Activated CD8-positive, alpha-beta memory T cell treated with anti-CD3 and anti-CD28 coated beads for 48 hours (primary cell): ENCODE measurements around the gene PRLH.

Experiments used
- DNase-seq, 3 experiments: peaks; one replicate each; pipeline ENCODE4 v3.0.0-alpha.2; 2020; ENCODE audit warnings: low read depth in 2 of 3, low spot score in 2 of 3

PRLH gene

DNA sequence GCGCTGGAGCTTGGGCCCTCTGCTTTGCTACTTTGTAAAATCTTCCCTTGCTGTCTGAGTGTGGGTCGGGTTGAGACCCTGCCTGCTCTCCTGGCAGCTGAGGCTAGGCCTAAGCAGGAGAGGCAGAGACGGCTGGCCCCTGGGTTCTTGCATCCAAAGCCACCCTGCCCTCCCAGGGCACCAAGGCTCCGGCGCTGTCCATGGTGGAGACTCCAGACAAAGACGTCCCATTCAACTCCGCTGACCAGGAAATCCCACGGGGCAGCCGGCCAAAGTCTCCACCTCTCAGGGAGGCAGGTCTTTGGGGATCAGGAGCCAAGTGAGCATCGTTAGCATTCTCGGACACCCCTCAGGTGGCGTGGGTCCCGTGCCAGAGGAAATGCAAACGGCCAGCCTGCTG, 2.6 kb upstream of the PRLH start:
- no peak for DNase-seq

DNA sequence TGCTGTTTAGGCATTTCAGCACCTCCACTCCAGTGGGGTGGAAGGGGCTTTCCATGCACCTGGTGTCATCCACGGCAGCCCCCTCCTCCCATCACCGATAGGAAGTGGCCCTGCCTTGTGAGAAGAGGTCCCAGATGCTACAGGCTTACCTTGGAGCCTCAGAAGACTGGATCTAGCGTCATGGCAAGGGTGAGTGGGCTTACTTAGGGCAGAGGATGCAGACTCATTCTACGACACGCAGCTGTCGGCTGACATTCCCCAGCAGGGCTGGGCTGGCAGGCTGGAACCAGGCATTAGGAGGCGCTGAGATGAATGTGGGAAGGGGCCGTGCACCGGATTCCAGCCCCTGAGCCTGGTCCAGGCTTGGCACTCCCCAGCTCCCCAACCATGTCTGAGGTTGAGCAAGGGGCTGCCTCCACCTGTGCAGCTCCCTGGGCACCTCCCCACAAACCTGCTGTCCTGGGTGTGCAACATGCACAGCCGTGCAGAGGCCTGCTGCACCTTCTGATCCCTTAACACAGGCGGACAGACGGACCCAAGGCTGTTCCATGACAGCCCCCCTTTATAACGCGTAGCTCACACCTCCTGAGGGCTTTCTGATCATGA, 1.7 kb upstream of the PRLH start:
- DNase-seq = no peak

DNA sequence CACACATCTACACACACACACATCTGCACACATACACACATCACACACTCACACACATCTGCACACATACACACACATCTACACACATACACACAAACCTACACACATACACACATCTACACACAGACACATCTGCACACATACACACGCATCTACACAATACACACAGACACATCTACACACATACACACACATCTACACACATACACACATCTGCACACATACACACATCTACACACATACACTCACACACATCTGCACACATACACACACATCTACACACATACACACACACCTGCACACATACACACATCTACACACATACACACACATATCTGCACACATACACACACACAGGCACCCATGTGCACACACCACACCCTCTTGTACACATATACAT, 400 bp upstream of the PRLH start:
- DNase-seq = no peak

DNA sequence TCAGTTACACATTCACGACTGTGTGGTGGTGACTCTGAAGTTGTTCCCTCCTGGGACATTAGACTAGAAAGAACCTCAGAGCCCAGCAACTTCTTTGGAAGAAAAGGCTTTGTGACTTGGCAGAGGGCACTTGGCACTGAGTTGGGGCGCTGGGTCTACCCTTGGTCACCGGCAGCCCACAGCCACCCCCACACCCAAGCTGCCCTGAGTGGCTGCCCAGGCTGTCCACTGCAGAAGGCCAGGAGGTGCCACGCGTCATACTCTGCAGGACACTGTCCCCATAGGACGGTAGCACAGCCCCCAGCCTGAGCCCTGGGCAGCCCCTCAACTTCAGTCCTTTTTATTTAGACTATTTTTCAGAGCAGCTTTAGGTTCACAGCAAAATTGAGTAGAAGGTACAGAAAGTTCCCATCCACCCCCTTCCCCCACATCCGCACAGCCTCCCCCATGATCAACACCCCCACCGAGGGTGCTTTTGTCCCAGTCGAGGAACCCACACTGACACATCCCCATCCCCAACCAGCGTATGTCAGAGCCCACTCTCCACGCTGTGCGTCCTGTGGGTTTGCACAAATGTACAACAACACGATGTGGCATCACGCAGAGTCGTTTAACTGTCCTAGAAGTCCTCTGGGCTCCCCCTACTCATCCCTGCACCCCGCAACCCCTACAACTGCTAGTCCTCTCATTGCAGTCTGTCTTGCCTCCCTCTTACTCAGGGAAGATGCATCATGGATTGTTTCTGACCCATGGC, 1.1 kb downstream of the PRLH start:
- DNase-seq = no peak

DNA sequence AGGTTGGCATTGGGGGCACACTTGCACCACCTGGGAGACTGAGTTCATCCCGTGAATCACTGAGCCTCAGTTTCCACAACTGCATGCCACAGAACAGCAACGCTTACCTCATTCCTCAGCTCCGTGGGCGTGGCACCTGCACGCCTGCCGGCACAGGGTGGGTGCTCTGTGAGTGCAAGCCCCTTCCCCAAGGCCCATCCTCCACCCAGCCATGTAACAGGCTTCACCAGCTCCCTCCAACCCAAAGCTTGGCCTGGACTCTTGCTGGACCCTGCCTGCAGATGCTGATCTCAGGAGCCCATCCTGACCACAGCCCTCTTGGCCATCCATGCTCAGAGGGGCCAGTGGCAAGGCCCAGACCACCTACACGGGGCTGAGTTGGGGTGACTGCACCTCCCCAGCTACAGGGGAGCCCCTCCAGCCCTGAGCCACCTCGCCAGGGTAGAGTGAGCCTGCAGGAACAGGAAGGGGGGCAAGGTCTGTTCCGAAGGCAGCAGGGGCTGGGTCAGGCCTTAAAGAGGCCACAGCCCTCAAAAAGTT, 1.8 kb downstream of the PRLH start:
- no peak for DNase-seq

DNA sequence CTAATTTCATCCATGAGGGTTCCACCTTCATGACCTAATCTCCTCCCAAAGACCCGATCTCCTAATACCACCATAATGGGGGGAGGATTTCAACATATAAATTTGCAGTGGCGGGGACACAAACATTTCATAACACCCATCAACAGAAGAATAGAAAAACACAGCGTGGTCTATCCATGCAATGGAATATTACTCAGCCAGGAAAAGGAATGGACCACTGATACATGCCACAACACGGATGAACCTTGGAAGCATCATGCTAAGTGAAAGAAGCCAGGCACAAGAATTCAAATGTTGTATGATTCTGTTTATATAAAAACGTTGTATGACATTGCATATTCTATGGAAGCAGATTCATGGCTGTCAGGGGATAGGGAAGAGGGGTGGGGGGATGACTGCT, 2.7 kb downstream of the PRLH start:
- DNase-seq = no peak

DNA sequence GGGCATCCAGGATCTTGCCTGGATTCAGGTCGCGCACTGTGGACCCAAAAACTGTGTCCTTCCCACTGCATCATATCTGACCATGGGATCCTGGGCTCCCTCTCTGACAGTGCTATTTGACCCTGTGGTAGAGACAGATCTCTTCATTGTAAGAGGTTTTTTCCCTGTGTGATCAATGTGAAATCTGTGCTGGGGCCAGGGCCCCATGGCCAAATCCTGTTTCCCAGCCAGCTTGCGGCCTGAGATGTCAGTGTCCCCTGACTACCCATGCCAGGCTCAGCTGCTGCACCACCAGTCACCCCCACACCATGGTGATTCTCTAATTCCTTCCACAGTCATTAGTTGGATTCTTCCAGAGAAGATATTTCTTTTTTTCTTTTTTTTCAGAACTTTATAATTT, 3.5 kb downstream of the PRLH start:
- DNase-seq = no peak

DNA sequence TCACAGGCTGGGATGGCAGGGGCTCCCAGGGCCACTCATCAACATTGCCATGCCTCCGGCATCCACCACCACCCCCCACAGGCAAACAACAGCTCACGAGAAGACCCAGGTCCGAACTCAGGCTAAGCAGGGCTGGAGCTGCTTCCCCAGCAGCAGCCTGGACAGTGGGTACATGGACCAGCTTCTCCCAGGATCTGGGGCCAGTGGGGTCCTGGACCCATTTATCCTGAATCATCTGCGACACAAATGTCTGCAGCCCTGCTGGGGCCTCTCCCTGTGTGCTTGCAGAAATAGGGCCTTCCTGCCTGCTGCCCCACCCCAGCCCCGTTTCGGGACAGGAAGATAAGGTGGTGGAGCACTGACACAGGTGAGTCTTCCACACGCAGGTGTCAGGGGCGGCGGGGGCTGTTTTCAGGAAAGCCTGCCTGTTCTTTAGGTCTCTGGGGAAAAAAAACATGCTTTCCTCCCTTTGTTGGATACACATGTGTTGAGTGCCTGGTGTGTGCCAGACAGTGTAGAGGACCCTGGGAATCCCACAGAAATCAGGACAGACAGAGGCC, 4.5 kb downstream of the PRLH start:
- no peak for DNase-seq

DNA sequence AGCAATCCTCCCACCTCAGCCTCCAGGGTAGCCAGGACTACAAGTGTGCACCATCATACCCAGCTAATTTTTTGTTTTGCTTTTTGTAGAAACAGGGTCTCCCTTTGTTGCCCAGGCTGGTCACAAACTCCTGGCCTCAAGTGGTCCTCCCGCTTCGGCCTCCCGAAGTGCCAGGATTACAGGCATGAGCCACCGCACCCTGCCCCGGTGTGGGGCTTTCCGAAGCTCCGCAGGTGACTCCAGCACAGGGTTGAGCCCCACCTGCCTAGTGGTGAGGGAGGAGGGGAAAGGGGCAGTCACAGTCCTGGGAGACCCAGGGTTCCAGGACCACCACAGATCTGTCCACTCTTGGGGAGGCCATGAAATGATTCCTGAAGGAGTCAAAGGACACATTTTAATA, 5.2 kb downstream of the PRLH start:
- no peak for DNase-seq

DNA sequence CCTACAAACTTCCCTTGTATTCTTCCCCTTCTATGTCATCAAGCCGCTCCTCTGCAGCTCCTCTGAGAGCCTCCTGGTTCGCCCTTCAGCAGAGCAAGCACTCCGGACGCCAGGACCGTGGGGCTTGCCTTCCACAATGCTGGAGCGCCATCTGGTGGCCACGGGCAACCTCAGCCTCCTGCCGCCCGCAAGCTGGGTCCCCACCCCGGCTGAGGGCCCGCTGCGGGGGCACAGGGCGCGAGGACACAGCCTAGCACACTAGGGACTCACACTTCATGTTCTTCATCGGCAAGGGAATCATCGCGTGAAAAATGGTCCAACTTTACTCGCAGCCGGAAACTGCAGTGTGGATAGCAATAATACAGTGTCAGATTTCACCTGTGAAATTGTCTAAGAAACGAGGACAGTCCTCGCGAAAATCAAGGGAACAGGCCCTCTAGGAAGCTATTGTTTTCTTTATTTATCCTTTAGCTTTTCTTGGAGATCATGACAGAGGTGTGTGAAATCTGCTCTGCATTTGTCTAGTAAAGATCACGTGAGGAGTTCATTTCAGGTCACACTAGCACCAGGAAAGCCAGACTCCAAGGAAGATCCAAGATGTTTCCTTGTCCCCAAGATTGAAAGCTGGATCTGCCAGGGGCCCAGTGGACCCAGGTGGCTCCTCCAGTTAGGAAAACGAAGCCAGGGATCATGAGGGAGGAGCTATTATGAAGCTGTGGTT, 5.8 kb downstream of the PRLH start:
- DNase-seq = peak; percentile 61 to 97 (median 85)

DNA sequence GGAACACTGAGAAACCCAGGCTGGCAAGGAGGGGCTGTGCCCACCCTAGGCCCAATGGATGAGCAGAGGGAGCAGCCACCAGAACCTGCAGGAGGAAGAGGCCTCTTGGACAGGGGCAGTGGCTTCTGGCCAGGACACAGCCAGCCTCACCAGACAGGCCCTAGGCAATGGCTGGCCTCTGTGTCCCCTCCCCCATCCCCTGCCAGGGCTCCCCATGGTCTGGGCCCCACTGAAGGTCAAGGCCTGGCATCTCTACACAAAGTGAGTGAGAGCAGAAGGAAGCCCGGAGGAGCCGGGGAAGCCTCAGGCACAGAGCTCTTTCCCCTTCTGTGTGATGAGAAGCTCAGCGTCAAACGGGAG, 6.3 kb downstream of the PRLH start:
- DNase-seq = no peak

DNA sequence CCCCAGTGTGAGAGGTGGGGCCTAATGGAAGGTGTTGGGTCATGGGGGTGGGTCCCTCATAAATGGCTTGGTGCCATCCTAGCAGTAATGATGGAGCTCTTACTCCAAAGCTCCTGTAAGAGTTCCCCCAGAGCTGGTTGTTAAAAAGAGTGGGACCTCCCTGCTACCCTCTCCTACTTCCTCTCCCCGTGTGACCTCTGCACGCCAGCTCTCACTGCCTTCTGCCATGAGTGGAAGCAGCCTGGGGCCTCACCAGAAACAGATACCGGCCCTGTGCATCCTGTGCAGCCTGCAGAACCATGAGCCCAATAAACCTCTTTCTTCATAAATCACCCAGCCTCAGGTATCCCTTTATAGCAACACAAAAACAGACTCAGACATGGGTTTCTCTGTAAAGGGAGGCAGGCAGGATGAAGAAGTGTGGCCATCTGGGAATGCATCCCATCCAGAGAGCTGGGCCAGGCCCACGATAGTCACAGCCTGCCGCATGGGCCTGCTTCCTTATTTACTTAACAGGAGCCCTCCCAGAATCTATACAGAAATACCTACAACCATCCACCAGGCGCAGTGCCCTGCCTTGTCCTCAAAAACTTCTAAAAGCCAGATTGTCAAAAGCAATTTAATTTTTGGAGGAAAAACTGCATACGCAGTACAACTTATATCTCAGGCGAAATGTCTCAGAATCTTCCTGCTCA, 7.5 kb downstream of the PRLH start:
- DNase-seq = no peak

DNA sequence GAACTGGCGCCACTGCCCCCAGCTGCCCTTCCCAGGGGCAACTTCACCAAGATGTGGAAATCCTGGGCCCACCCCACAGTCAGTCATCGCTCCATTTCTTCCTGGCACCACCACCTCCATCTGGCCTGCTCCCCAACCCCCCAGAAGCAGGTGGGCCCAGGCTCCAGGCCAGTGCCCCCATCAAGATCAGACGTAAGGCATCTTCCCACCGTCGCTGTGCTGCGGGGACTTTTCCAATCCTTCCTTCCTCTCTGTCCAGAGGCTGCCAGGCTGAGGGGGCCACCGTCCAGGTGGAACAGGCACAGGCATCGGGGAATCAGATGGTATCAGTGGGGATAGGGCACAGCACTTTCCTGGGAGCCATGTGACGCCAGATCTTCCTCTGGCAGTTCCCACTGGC, 8.1 kb downstream of the PRLH start:
- no peak for DNase-seq

DNA sequence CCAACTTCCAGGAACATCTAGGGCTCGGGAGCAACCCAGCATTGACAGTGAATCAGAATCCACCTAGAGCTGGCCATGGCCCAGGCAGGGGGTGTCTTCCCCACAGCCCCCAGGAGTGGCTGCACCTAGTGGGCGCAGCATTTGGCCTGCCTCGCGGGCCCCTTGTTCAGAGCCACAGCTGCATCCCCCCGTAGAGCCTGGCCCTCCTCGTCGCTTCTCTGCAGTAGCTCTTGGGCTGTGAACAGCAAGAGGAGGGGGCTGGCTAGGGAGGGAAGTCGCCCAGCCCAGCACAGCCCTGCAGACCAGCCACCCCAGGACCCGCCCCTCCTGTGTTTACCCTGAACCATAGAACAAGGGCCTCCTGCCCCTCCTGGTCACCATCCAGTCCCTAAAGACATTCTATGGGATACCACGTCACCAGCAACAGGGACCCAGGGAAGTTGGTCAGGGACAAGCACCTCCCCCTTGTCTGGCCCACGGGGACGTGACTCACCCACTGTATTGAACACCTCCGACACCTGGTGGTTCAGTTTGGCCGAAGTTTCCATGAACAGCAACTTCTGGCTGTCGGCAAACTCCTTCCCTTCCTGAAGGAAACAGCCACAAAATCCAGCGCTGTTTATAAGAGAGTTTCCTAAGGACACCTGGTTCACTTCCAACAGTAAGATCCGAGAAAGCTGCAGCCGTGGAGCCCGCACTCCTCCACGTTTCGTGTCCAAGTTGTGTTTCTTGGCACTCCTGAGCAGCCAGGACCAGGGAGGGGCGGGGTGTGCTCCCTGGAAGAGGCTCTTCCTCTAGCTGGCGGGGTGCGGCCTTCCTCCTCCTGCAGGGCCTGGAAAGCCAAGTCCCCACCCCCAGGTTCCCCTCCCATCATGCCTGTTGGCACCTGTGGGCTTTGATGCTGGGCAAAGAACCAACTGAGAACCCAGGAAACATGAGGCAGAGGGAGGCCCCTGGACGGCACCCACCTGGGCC, 8.8 kb downstream of the PRLH start:
- no peak for DNase-seq

DNA sequence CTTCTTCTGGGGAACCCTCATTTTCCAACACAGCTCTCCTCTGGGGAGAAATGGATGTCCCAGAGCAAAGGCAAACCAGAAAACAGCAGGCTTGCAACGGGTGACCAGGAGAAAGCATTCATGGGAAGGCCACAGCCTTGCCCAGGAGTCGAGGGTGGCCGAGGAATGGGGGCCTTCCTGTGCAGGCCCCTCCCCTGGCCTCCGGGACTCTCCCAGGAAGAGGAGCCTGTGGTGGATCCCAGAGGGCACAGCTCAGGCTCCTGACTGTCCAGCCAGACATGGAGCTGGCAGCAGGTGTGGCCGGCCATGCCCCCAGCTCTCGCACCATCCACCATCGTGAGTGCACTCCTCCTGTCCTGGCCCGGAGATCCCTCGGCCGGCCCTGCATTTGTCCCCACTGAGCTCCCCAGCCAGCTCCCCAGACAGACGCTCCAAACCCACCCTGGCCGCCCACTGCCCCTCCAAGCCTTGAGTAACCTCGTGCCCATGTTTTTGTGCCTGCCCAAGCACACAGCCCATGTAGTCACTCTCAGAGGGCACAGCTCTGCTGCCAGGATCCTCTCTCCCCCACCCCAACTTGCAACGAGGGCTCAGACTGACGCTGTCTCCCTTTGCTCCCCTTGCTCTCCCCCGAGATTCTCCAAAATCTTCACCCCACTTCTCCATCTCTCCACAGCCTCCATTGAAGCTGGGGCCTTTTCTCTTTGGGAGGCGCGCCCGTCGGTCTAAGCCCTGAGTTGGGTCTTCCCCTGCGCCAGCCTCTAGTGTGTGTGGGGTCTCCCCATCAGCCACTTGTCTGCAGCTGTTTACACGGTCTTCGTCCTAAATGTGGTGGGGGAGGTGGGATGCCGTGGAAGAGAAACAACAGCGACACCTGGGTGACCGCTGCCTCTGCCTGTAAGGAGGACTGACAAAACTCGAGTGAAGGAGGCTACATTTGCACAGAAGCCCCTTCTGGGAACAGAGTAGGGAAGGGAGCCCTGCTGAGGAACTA, 9.8 kb downstream of the PRLH start:
- DNase-seq = no peak

DNA sequence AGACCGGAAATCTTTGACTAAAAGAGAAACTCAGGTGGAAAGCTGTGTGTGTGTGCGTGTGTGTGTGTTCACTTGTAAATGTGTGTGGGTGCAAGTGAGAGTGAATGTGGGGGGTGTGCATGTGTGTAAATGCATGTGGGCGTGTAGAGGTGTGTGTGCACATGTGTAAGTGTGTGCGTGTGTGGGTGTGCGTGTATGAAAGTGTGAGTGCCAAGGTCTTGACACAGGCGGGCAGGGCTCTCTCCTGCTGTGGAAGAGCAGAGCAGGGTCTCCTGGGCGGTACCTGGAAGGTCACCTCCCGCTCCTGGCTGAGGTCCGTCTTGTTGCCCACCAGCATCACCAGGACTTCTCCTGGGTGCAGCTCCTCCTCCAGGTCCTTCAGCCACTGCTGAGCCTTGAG, 10.6 kb downstream of the PRLH start:
- DNase-seq = no peak

DNA sequence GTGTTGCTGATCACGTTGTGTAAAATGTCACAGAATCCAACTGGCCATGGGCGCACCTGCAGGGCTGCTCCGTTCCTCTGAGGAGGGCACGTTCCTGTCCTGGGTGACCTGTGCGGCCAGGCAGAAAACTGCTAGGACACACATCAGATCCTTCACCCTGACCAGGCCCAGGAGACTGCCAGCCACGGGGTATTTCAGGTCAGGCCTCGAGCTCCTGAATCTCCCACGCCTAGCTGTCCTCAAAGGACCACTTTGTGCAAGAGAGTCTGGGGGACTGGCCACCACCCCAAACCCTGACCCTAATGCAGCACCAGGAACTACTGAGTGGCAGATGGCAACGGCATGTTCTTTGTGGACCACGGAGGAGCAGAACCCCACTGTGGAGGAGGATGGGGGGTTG, 11.1 kb downstream of the PRLH start:
- no peak for DNase-seq

DNA sequence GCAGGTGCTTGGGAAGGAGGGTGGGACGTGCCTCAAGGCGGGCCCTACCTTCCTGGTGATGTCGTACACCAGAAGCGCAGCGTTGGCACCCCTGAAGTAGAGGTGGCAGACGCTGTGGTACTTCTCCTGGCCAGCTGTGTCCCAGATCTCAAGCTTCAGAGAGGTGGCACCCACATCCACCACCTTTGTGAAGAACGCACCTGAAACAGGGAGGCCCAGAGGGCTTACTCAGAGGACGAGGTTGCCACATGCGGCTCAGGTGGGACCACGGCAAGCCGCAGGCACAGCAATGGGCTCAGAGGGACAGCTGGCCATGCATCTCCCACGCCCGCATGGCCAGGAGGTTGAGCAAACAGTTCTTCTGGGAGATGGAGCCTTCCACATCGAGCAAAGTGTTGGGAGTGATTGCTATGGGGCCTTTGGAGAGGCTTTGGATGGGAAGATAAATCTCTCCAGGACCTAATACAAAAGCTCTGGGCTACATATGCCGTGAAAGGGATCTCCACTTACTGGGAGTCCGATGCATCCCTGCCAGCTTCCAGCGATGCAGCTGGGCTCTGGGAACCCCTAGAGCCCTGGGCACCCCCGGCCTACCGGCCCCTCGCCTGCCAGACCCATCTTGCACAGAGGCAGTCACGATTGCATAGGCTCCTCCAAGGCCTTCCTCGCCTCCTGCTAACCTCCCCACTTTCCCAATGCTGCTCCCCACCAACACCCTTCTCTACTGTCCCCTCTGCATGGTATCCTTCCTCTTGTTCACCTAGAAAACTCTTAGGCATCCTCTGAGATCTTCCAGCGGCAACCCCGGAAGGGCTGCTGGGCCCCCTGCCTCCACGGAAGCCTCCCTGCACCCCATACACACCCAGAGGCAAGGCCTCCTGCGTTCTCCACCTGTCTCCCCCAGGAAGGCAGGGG, 11.8 kb downstream of the PRLH start:
- no peak for DNase-seq
